GM21390 (cell line): ENCODE results near the gene MECR.

ENCODE experiments used
- ATAC-seq: cut with Tn5 transposase; IDR thresholded peaks from one replicate; pipeline ENCODE4 v1.9.1; 2021; ENCODE audit not compliant: unreplicated experiment

Gene MECR, protein sequence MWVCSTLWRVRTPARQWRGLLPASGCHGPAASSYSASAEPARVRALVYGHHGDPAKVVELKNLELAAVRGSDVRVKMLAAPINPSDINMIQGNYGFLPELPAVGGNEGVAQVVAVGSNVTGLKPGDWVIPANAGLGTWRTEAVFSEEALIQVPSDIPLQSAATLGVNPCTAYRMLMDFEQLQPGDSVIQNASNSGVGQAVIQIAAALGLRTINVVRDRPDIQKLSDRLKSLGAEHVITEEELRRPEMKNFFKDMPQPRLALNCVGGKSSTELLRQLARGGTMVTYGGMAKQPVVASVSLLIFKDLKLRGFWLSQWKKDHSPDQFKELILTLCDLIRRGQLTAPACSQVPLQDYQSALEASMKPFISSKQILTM

DNA sequence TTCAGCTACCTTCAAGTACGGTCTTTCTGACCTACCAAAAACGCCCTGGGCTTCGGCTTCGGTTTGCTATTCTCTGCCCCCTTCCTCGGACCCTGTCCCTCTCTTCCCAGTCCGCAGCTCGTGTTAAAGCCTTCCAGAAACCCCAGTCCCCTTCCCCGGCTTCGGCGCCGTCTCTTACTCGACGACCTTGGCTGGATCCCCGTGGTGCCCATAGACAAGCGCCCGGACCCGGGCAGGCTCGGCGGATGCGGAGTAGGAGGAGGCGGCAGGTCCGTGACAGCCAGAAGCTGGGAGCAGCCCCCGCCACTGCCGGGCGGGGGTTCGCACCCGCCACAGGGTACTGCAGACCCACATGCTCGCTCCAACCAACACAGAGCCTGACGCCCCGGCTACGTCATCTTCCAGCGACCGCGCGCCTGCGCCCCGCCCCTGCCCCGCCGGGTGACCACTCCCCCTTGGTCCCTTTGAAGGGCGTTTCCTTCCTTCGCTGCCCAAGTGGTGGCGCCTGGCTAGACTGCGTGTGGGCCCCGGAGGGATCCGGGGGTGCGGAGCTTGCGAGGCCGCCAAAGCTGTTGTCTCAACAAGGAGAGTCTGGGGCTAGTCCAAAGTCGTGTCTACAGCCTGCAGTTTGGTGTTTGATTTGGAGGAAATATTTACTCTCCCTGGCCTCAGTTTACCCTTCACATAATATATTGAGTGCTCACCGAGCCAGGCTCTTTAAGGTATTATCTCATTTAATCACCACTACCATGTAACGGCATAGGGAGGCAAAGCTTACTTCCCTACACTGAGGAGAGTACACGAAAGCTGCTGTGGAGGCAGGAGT is at the start of gene MECR:
Gene MECR, minus strand, starts transcription at position 382 of the 826 bp plus-strand sequence. Its CDS starts 28 bp downstream, at position 354.
- ATAC-seq, result peak; percentile 94

DNA sequence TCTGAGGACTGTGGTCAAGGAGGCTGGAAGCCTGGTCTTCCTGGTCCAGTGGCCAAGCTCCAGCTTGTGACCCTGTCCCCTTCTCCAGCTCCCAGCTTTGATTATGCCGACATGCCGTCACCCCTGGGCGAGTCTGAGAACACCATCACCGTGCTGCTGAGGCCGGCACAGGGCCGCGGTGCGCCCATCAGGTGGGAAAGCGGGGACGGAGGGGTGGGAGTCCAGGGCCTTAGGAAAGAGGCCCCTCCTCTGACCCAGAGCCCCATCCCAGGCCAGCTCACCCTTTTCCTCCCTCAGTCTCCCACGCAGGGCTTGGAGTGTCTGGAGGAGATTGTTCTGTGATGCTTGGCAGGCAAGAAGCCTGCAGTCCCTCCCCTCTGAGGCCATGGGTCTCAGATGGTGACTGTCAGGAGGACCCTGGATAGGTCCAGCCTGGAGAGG is 49.2 kb upstream of the MECR start:
- ATAC-seq, result no peak

- no peak for ATAC-seq
These were observed 48.7 kb upstream of the MECR start for GRCh38 chr1:29279406-29279805.

DNA sequence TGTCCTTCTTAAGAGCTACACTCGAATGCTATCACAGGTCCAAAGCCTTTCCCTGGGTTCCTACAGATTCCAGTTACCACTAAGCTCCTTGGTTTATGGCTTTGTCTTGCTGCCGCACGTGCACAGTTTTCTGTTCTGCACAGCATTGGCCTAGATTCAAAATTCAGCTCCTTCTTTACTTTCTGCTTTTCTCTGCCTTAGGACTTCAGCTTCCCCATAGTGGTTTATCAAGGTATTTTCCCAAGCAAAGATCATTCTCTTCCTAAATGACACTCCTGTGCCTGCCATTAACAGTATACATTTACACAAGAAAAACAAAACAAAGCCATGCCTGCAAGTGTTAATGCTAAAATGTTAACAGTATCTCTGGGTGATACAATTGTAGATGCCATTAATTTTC is 47.4 kb upstream of the MECR start:
- ATAC-seq, result no peak

DNA sequence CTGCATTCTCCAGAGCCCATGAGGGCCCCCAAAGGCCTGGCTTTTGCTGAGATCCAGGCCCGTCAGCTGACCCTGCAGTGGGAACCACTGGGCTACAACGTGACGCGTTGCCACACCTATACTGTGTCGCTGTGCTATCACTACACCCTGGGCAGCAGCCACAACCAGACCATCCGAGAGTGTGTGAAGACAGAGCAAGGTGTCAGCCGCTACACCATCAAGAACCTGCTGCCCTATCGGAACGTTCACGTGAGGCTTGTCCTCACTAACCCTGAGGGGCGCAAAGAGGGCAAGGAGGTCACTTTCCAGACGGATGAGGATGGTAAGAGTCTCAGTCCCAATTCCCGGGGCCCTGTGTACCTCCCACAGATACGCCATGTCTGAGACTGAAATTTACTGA is 44.7 kb upstream of the MECR start:
- ATAC-seq, result no peak

- no peak for ATAC-seq
These were observed 41.6 kb upstream of the MECR start for GRCh38 chr1:29272147-29272907.

DNA sequence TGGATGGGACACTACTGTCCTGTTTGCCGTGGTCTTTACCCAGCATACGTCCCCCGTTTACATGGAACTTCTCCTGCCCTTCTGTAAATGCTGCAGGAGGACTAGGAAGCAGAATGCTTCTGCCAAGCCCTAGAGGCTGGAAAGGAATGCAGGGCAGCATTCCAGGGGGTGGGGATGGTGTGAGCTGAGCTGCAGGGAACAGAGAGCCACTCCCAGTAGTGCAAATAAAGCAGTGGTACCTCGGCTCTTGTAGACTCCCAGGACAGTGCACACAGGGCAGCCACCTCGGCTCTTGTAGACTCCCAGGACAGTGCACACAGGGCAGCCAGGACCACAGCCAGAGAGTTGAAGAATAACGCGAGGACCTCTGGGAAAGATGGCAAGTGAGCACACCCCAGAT is 41.0 kb upstream of the MECR start:
- ATAC-seq, result no peak

GRCh38 chr1:29270929-29271521 is 40.3 kb upstream of the MECR start:
- no peak for ATAC-seq

- ATAC-seq, result no peak
These were observed 38.6 kb upstream of the MECR start for GRCh38 chr1:29269382-29269781.

- no peak for ATAC-seq
These were observed 36.8 kb upstream of the MECR start for GRCh38 chr1:29267321-29268070.

GRCh38 chr1:29266912-29267311 is 36.2 kb upstream of the MECR start:
- ATAC-seq, result no peak

- no peak for ATAC-seq
These were observed 34.1 kb upstream of the MECR start for GRCh38 chr1:29264773-29265389.

DNA sequence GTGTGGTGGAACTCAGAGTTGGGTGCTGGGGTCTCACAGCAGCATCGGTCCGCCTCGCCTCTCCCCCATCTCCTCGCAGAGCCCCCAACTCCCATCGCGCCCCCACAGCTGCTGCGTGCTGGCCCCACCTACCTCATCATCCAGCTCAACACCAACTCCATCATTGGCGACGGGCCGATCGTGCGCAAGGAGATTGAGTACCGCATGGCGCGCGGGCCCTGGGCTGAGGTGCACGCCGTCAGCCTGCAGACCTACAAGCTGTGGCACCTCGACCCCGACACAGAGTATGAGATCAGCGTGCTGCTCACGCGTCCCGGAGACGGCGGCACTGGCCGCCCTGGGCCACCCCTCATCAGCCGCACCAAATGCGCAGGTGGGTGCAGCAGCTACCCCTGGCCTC is 29.8 kb upstream of the MECR start:
- no peak for ATAC-seq

DNA sequence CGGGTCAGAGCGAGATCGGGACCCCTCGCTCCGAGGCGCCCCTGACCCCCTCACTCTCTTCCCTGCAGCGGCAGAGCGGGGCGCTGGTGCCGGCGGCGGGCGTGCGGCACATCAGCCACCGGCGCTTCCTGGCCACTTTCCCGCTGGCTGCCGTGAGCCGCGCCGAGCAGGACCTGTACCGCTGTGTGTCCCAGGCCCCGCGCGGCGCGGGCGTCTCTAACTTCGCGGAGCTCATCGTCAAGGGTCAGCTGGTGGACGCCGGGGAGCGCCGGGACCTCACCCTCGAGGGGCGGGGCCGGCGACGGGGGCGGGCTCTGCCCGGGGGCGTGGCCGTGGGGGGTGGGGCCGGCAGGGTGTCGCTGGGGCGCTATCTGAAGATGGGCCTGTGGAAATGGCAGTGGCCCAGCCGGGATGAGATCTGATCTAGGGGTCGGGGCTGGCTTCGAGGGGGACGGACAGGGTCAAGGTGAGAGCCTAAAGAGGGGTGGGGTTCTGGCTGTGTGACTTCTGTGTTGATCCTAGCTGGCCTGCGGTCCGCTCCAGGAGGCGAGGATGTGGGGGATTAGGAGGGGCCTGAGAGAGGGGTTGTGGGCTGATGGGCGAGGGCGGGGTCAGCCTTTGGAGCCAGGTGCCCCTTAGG is 29.2 kb upstream of the MECR start:
- no peak for ATAC-seq

GRCh38 chr1:29258976-29259801 is 28.5 kb upstream of the MECR start:
- ATAC-seq, result no peak

GRCh38 chr1:29258189-29258975 is 27.6 kb upstream of the MECR start:
- no peak for ATAC-seq

- ATAC-seq, result no peak
These were observed 26.5 kb upstream of the MECR start for GRCh38 chr1:29256979-29257804.
